Right ventricle myocardium superior (tissue), 1 donor: ENCODE measurements around the gene ELFN2. TPM values are rescaled to one million over a fixed set of nuclear protein-coding genes. Genes with fewer than 3 reads are reported as not detected.

Source experiments
- ATAC-seq: fragments of 200-7000 bp; cut with Tn5 transposase; one replicate; pipeline ENCODE4 v1.9.1; 2020; ENCODE audit warnings: mild to moderate bottlenecking; ENCODE audit not compliant: poor library complexity
- DNase-seq: peaks from one replicate; pipeline ENCODE4 v3.0.0-alpha.2; 2020
- intact Hi-C: fragments of 100-400 bp; cut with DNase I; formaldehyde crosslinking; loops from one replicate; pipeline ENCODE4 v1.11.2; 2022
- total RNA-seq: library from RNA; stranded (reverse); fragmentation: NEBNext Ultra II Directional; extraction: Animal tissue kit (Norgen Biotek cat#: 25700); gene quantifications from one replicate; pipeline ENCODE4 v1.2.1, GENCODE V29; 2021
- donor health status: DM: no; HTN: yes; CAD: no; lungs with severe emphysema.

Gene ELFN2
- total RNA-seq, 1 donor from 2014 or later = 0.19 TPM

- no peak for DNase-seq
- intact Hi-C loops = no loop called here
- no peak for ATAC-seq
These were observed 55.4 kb downstream of the ELFN2 start for GRCh38 chr22:37371911-37372310.

- intact Hi-C loops = no loop called here
- no peak for DNase-seq
- ATAC-seq = no peak
These were observed 55.8 kb downstream of the ELFN2 start for GRCh38 chr22:37371491-37371890.

GRCh38 chr22:37370306-37370979 lies 56.8 kb downstream of the ELFN2 start:
- DNase-seq (peak; percentile 72), ATAC-seq (peak; percentile 55)
- intact Hi-C loops = no loop called here

GRCh38 chr22:37369483-37369882 lies 57.8 kb downstream of the ELFN2 start:
- intact Hi-C loops = no loop called here
- ATAC-seq = no peak
- no peak for DNase-seq

- DNase-seq (no peak), ATAC-seq (no peak)
- intact Hi-C loops = no loop called here
These were observed 59.2 kb downstream of the ELFN2 start for GRCh38 chr22:37368058-37368457.

- ATAC-seq (no peak), DNase-seq (no peak)
- intact Hi-C loops = no loop called here
These were observed 60.7 kb downstream of the ELFN2 start for GRCh38 chr22:37366601-37367000.

- ATAC-seq = no peak
These were observed 61.3 kb downstream of the ELFN2 start for GRCh38 chr22:37365950-37366349.

GRCh38 chr22:37363261-37363992 lies 63.9 kb downstream of the ELFN2 start:
- no peak for ATAC-seq
- intact Hi-C loops = no loop called here
- DNase-seq = no peak

More at GRCh38 chr22:37365950-37366349, 61.3 kb downstream of the ELFN2 start:
- DNase-seq = no peak
- intact Hi-C loops = no loop called here

- intact Hi-C loops = no loop called here
- DNase-seq (no peak), ATAC-seq (peak; percentile 25)
These were observed 64.7 kb downstream of the ELFN2 start for GRCh38 chr22:37362621-37363020.

GRCh38 chr22:37358917-37359316 lies 68.4 kb downstream of the ELFN2 start:
- no peak for DNase-seq
- ATAC-seq = no peak
- intact Hi-C loops = no loop called here

- intact Hi-C loops = no loop called here
- DNase-seq (no peak), ATAC-seq (no peak)
These were observed 68.9 kb downstream of the ELFN2 start for GRCh38 chr22:37358386-37358785.

GRCh38 chr22:37357446-37358075 lies 69.7 kb downstream of the ELFN2 start:
- ATAC-seq = no peak
- DNase-seq = no peak
- intact Hi-C loops = no loop called here

GRCh38 chr22:37356922-37357321 lies 70.4 kb downstream of the ELFN2 start:
- DNase-seq (no peak), ATAC-seq (no peak)
- intact Hi-C loops = no loop called here

GRCh38 chr22:37355174-37355573 lies 72.1 kb downstream of the ELFN2 start:
- DNase-seq (no peak), ATAC-seq (no peak)
- intact Hi-C loops = no loop called here

- no peak for DNase-seq
- intact Hi-C loops = no loop called here
- no peak for ATAC-seq
These were observed 72.6 kb downstream of the ELFN2 start for GRCh38 chr22:37354670-37355069.

- DNase-seq = no peak
- intact Hi-C loops = no loop called here
These were observed 73.0 kb downstream of the ELFN2 start for GRCh38 chr22:37354261-37354660.

GRCh38 chr22:37353839-37354238 lies 73.4 kb downstream of the ELFN2 start:
- no peak for DNase-seq
- ATAC-seq = no peak
- intact Hi-C loops = no loop called here

More at GRCh38 chr22:37354261-37354660, 73.0 kb downstream of the ELFN2 start:
- ATAC-seq = no peak

GRCh38 chr22:37352481-37352880 lies 74.8 kb downstream of the ELFN2 start:
- intact Hi-C loops = no loop called here
- DNase-seq (no peak), ATAC-seq (no peak)

- no peak for DNase-seq
- intact Hi-C loops = no loop called here
- ATAC-seq = no peak
These were observed 76.0 kb downstream of the ELFN2 start for GRCh38 chr22:37351232-37351631.
